ENCODE results near the gene TSPAN32. TPM values are rescaled to one million over a fixed set of nuclear protein-coding genes. Genes with fewer than 3 reads are reported as not detected.

TSPAN32 gene
- total RNA-seq, 1 experiment from 2014 or later = not detected

DNA sequence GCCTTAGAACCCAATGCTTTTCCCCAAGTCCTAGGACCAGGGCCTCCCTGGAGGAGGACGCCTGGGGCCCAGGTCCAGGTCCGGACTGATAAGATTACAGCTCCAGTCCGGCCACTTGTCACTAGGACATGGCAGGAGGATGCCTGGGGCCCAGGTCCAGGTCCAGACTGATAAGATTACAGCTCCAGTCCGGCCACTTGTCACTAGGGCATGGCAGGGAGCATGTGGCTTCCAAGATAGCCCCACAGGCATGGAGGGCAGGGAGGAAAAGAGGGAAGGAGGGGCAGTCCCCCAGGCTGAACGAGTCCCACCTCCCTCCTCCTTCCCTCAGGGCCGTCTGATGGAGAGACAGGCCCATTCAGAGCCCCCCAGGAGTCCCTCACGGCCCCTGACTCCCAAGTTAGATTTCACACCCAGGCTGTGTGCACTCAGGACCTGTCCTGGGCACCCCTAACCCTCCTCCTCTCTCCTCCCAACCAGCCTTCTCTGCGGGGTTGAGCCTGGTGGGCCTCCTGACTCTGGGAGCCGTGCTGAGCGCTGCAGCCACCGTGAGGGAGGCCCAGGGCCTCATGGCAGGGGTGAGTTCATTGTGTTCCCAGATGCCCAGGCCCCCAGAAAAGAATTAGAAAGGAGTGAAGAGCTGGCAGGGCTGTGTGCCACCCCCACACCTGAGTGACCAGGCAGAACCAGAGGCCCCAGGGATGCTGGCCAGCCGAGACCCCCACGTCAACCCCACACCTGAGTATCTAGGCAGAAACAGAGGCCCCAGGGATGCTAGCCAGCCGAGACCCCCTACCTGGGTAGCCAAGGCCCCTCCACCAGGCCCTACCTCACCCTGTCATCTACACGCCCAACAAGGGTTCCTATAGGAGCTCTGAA is 2.1 kb downstream of the TSPAN32 start:
- no TSS peak for BruUV-seq (replicated peaks)
- Histone ChIP-seq H3K27me3 (ENCODE audit: control insufficient read depth, insufficient read depth, low read length) (no peaks in the 10 kb centered on the region), H3K27ac (ENCODE audit: low read length) (no peak overlapping the region), H3K4me3 (ENCODE audit: low read depth in 2 of 2, low read length in 2 of 2) (no peak overlapping the region), H3K9me3 (ENCODE audit: control insufficient read depth, insufficient read depth, low read depth, low read length) (no peaks in the 10 kb centered on the region), H3K36me3 (ENCODE audit: control insufficient read depth, insufficient read depth, low read length) (no peaks in the 10 kb centered on the region), H3K4me1 (ENCODE audit: control insufficient read depth, insufficient read depth, low read length) (no peaks in the 10 kb centered on the region)
- ATAC-seq (no peak), DNase-seq (ENCODE audit: low read depth, low spot score) (no peak)
- intact Hi-C loops (cut with micrococcal nuclease; ENCODE audit: unreplicated experiment) = no loop called here
- CTCF ChIA-PET = interaction anchor here (0.7 to 3.9 kb wide), 11 partner anchors 9 to 117 kb away, joined by 3 to 102 read pairs (median 9); partner anchors contain the start of gene TSSC4
- TF ChIP-seq SIN3A (IDR thresholded peaks at IDR 0.05; ENCODE audit: borderline replicate concordance, insufficient read depth, low read depth, low read length) (no peak), TCF7L2 (IDR thresholded peaks at IDR 0.05; ENCODE audit: low read depth, low read length) (no peak), POLR2AphosphoS5 (IDR thresholded peaks at IDR 0.05; ENCODE audit: low read depth, low read length) (no peak)
- TF ChIP-seq, protein P1, sequence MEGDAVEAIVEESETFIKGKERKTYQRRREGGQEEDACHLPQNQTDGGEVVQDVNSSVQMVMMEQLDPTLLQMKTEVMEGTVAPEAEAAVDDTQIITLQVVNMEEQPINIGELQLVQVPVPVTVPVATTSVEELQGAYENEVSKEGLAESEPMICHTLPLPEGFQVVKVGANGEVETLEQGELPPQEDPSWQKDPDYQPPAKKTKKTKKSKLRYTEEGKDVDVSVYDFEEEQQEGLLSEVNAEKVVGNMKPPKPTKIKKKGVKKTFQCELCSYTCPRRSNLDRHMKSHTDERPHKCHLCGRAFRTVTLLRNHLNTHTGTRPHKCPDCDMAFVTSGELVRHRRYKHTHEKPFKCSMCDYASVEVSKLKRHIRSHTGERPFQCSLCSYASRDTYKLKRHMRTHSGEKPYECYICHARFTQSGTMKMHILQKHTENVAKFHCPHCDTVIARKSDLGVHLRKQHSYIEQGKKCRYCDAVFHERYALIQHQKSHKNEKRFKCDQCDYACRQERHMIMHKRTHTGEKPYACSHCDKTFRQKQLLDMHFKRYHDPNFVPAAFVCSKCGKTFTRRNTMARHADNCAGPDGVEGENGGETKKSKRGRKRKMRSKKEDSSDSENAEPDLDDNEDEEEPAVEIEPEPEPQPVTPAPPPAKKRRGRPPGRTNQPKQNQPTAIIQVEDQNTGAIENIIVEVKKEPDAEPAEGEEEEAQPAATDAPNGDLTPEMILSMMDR (IDR thresholded peaks at IDR 0.05) = no peak
- TF ChIP-seq, protein P2, sequence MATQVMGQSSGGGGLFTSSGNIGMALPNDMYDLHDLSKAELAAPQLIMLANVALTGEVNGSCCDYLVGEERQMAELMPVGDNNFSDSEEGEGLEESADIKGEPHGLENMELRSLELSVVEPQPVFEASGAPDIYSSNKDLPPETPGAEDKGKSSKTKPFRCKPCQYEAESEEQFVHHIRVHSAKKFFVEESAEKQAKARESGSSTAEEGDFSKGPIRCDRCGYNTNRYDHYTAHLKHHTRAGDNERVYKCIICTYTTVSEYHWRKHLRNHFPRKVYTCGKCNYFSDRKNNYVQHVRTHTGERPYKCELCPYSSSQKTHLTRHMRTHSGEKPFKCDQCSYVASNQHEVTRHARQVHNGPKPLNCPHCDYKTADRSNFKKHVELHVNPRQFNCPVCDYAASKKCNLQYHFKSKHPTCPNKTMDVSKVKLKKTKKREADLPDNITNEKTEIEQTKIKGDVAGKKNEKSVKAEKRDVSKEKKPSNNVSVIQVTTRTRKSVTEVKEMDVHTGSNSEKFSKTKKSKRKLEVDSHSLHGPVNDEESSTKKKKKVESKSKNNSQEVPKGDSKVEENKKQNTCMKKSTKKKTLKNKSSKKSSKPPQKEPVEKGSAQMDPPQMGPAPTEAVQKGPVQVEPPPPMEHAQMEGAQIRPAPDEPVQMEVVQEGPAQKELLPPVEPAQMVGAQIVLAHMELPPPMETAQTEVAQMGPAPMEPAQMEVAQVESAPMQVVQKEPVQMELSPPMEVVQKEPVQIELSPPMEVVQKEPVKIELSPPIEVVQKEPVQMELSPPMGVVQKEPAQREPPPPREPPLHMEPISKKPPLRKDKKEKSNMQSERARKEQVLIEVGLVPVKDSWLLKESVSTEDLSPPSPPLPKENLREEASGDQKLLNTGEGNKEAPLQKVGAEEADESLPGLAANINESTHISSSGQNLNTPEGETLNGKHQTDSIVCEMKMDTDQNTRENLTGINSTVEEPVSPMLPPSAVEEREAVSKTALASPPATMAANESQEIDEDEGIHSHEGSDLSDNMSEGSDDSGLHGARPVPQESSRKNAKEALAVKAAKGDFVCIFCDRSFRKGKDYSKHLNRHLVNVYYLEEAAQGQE (IDR thresholded peaks at IDR 0.05; ENCODE audit: insufficient read depth in 1 of 2, low read depth in 2 of 2, low read length in 1 of 2) = no peak
- in situ Hi-C loops (cut with HindIII; ENCODE audit: low pct_unique_long_range_greater_than_20kb, low sequenced_read_pairs) = no loop called here
- POLR2A ChIA-PET = interaction anchor here (0.6 kb wide), 1 partner anchor 74 kb away, joined by 3 read pairs; no protein-coding TSS in a partner anchor

DNA sequence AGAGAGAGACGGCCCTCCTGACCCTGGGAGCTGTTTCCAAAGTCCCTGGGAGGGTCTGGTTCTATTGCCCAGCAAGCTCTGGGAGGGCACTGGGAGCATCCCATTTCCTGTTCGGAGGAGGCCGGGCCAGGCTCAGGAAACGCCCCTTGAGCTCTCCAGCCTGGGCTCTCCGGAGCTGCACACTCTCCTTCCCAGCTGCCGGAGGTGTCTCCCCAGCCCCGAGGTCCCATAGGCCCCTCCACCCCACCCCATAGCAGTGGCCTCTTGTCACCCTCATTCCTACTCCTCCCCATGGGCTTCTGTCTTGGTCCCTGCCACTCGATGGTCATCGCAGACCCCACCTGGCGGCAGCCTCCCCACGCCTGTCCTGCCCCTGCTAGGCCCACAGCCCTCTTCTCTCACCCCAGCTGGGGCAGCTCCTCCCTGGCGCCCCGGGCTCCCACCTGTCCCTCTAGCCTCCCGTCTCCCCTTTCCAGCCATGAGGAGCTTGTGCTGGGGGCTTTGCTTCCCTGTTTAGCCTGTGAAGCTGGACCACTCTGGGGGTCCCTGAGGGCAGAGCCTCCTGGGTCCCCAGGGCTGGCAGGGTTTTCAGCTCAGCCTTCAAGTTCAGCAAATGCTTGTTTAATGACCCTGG is 2.8 kb downstream of the TSPAN32 start:
- Histone ChIP-seq H3K27me3 (ENCODE audit: control insufficient read depth, insufficient read depth, low read length) (no peaks in the 10 kb centered on the region), H3K4me1 (ENCODE audit: control insufficient read depth, insufficient read depth, low read length) (no peaks in the 10 kb centered on the region), H3K27ac (ENCODE audit: low read length) (no peak overlapping the region), H3K36me3 (ENCODE audit: control insufficient read depth, insufficient read depth, low read length) (no peaks in the 10 kb centered on the region), H3K9me3 (ENCODE audit: control insufficient read depth, insufficient read depth, low read depth, low read length) (no peaks in the 10 kb centered on the region), H3K4me3 (ENCODE audit: low read depth in 2 of 2, low read length in 2 of 2) (no peak overlapping the region)
- BruUV-seq (replicated peaks) = no TSS peak
- CTCF ChIA-PET = interaction anchor here (0.5 to 3.9 kb wide), 19 partner anchors 9 to 583 kb away, joined by 3 to 102 read pairs (median 4); partner anchors contain the start of gene TSSC4
- ATAC-seq (no peak; the same call in 1 of the 2 replicates), DNase-seq (ENCODE audit: low read depth, low spot score) (no peak)
- TF ChIP-seq, protein P2 (IDR thresholded peaks at IDR 0.05; ENCODE audit: insufficient read depth in 1 of 2, low read depth in 2 of 2, low read length in 1 of 2) = no peak
- TF ChIP-seq POLR2AphosphoS5 (IDR thresholded peaks at IDR 0.05; ENCODE audit: low read depth, low read length) (no peak), TCF7L2 (IDR thresholded peaks at IDR 0.05; ENCODE audit: low read depth, low read length) (no peak), SIN3A (IDR thresholded peaks at IDR 0.05; ENCODE audit: borderline replicate concordance, insufficient read depth, low read depth, low read length) (no peak)
- TF ChIP-seq, protein P1 (IDR thresholded peaks at IDR 0.05) = no peak
- intact Hi-C loops (cut with micrococcal nuclease; ENCODE audit: unreplicated experiment) (loop anchor here (1.0 kb wide), 1 partner anchor 115 kb away; no protein-coding TSS in a partner anchor), in situ Hi-C loops (cut with HindIII; ENCODE audit: low pct_unique_long_range_greater_than_20kb, low sequenced_read_pairs) (no loop called here)
- POLR2A ChIA-PET = interaction anchor here (1.2 kb wide), 1 partner anchor 73 kb away, joined by 7 read pairs; no protein-coding TSS in a partner anchor
